ENCODE measurements around the gene TBC1D5.

The TBC1D5 gene

DNA sequence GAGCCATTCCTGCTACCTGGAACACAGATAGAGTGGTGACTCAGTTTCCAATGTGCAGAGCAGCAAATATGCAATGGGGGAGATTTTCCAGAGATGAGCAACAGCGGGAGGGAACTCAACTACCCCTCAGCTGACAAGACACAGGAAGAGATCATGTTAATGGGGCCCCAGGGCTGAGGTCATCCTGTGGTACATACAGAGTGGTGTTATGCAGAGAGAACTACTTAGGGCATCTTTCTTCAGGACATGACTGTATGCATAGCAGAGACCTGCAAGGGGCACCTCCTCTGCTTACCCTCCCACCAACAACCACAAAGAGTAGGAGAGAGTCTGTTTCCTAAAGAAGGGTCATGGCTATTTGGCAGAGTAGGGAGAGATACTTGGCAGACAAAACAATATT is 6.8 kb upstream of the TBC1D5 start:
- DNase-seq (ENCODE audit: low read depth, low spot score) = no peak
- no peak overlapping the region for H3K4me3 ChIP-seq (ENCODE audit: low read length)
- no peaks in the 10 kb centered on the region for H3K36me3 ChIP-seq (ENCODE audit: control insufficient read depth, insufficient read depth, low read length)
- H3K9me3 ChIP-seq (ENCODE audit: control insufficient read depth, insufficient read depth, low read length) = no peaks in the 10 kb centered on the region
- H3K4me1 ChIP-seq (ENCODE audit: control insufficient read depth, insufficient read depth, low read length) = no peaks in the 10 kb centered on the region
- H3K27me3 ChIP-seq (ENCODE audit: control insufficient read depth, insufficient read depth, low read length) = no peaks in the 10 kb centered on the region
- no CpG with 5 or more reads among the region's 1 CpG for WGBS (ENCODE audit: insufficient coverage, insufficient read length)
- H3K27ac ChIP-seq (ENCODE audit: low read length) = no peak overlapping the region

DNA sequence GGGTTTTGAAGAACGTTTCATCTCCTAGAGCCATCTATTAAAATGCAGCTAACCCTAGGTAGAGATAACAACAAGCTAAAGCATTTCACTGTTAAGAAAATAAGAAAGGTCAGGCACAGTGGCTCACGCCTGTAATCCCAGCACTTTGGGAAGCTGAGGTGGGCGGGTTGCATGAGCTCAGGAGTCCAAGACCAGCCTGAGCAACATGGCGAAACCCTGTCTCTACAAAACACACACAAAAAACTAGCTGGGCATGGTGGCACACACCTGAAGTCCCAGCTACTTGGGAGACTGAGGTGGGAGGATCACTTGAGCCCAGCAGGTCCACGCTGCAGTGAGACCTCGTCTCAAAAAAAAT is 5.4 kb upstream of the TBC1D5 start:
- no peaks in the 10 kb centered on the region for H3K27me3 ChIP-seq (ENCODE audit: control insufficient read depth, insufficient read depth, low read length)
- no peak overlapping the region for H3K27ac ChIP-seq (ENCODE audit: low read length)
- no peaks in the 10 kb centered on the region for H3K36me3 ChIP-seq (ENCODE audit: control insufficient read depth, insufficient read depth, low read length)
- 100% methylated on average over 1 of the region's 6 CpGs for WGBS (ENCODE audit: insufficient coverage, insufficient read length)
- no peak for DNase-seq (ENCODE audit: low read depth, low spot score)
- no peak overlapping the region for H3K4me3 ChIP-seq (ENCODE audit: low read length)
- H3K9me3 ChIP-seq (ENCODE audit: control insufficient read depth, insufficient read depth, low read length) = no peaks in the 10 kb centered on the region
- H3K4me1 ChIP-seq (ENCODE audit: control insufficient read depth, insufficient read depth, low read length) = no peaks in the 10 kb centered on the region

DNA sequence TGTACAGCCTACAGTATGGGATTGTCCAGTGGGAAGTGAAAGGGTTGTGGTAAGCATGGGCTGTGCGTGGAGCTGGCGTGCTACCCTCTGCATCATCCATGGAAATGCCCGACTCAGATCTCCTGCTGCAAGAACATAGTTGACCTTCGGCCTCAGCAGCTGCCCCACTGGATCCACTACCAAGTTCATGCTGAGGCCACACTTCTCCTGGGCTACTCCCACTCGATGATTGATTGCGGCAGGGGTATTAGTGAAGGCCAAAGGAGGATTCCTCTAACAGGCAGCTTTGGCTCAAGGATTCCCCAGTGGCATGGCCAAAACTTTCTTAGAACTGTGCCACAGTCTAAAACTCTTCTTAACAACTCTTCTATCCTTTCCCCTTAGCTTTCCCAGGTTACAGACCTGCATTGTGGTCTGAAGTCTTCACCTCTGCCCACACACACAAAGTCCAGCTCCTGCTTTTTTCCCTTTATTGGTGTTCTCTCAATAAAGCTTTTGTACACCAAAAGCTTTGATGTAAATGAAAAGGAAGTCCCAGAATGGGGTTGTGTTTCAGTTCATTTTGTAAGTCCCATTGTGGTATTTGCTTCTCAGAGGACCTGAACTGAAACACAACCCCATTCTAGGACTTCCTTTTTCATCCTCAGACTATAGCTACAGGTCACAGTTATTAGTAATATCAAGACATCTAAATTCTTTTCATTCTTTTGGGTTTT is 4.9 kb upstream of the TBC1D5 start:
- no CpG with 5 or more reads among the region's 6 CpGs for WGBS (ENCODE audit: insufficient coverage, insufficient read length)
- Histone ChIP-seq H3K4me1 (ENCODE audit: control insufficient read depth, insufficient read depth, low read length) (no peaks in the 10 kb centered on the region), H3K4me3 (ENCODE audit: low read length) (no peak overlapping the region), H3K27ac (ENCODE audit: low read length) (no peak overlapping the region), H3K9me3 (ENCODE audit: control insufficient read depth, insufficient read depth, low read length) (no peaks in the 10 kb centered on the region), H3K27me3 (ENCODE audit: control insufficient read depth, insufficient read depth, low read length) (no peaks in the 10 kb centered on the region), H3K36me3 (ENCODE audit: control insufficient read depth, insufficient read depth, low read length) (no peaks in the 10 kb centered on the region)
- no peak for DNase-seq (ENCODE audit: low read depth, low spot score)

GRCh38 chr3:17745894-17746293 is 3.5 kb upstream of the TBC1D5 start:
- no peak overlapping the region for H3K27ac ChIP-seq (ENCODE audit: low read length)
- H3K36me3 ChIP-seq (ENCODE audit: control insufficient read depth, insufficient read depth, low read length) = no peaks in the 10 kb centered on the region
- no peaks in the 10 kb centered on the region for H3K9me3 ChIP-seq (ENCODE audit: control insufficient read depth, insufficient read depth, low read length)
- no peak overlapping the region for H3K4me3 ChIP-seq (ENCODE audit: low read length)
- no peaks in the 10 kb centered on the region for H3K4me1 ChIP-seq (ENCODE audit: control insufficient read depth, insufficient read depth, low read length)
- no peak for DNase-seq (ENCODE audit: low read depth, low spot score)
- WGBS (ENCODE audit: insufficient coverage, insufficient read length) = no CpG with 5 or more reads among the region's 2 CpGs
- H3K27me3 ChIP-seq (ENCODE audit: control insufficient read depth, insufficient read depth, low read length) = no peaks in the 10 kb centered on the region

- Histone ChIP-seq H3K36me3 (ENCODE audit: control insufficient read depth, insufficient read depth, low read length) (no peaks in the 10 kb centered on the region), H3K9me3 (ENCODE audit: control insufficient read depth, insufficient read depth, low read length) (no peaks in the 10 kb centered on the region), H3K27ac (ENCODE audit: low read length) (no peak overlapping the region), H3K27me3 (ENCODE audit: control insufficient read depth, insufficient read depth, low read length) (no peaks in the 10 kb centered on the region), H3K4me1 (ENCODE audit: control insufficient read depth, insufficient read depth, low read length) (no peaks in the 10 kb centered on the region), H3K4me3 (ENCODE audit: low read length) (no peak overlapping the region)
- no CpG with 5 or more reads among the region's 2 CpGs for WGBS (ENCODE audit: insufficient coverage, insufficient read length)
- no peak for DNase-seq (ENCODE audit: low read depth, low spot score)
These were observed 2.9 kb upstream of the TBC1D5 start for GRCh38 chr3:17745301-17745700.

DNA sequence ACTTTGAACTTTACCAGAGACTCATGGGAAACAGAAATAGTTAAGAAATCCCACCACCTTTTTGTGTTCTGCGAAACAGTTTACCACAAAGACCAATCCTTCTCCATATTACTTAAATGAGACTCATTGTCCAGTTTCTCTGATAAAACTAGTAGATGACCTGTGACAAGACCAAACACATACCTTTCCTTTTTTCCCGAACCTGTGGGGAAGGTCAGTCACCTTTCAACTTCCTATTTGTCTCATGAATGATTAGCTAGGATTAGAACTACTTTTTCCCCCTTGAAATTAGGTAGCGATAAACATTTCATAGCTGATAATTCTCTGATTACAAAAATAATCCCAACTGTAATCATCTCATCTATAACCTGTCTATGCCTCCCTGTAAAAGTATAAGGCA is 2.3 kb upstream of the TBC1D5 start:
- no peaks in the 10 kb centered on the region for H3K4me1 ChIP-seq (ENCODE audit: control insufficient read depth, insufficient read depth, low read length)
- no peaks in the 10 kb centered on the region for H3K9me3 ChIP-seq (ENCODE audit: control insufficient read depth, insufficient read depth, low read length)
- WGBS (ENCODE audit: insufficient coverage, insufficient read length) = no CpG with 5 or more reads among the region's 3 CpGs
- H3K27me3 ChIP-seq (ENCODE audit: control insufficient read depth, insufficient read depth, low read length) = no peaks in the 10 kb centered on the region
- DNase-seq (ENCODE audit: low read depth, low spot score) = no peak
- no peak overlapping the region for H3K4me3 ChIP-seq (ENCODE audit: low read length)
- no peaks in the 10 kb centered on the region for H3K36me3 ChIP-seq (ENCODE audit: control insufficient read depth, insufficient read depth, low read length)
- H3K27ac ChIP-seq (ENCODE audit: low read length) = no peak overlapping the region

- Histone ChIP-seq H3K9me3 (ENCODE audit: control insufficient read depth, insufficient read depth, low read length) (no peaks in the 10 kb centered on the region), H3K36me3 (ENCODE audit: control insufficient read depth, insufficient read depth, low read length) (no peaks in the 10 kb centered on the region), H3K27ac (ENCODE audit: low read length) (no peak overlapping the region), H3K4me3 (ENCODE audit: low read length) (no peak overlapping the region), H3K27me3 (ENCODE audit: control insufficient read depth, insufficient read depth, low read length) (no peaks in the 10 kb centered on the region), H3K4me1 (ENCODE audit: control insufficient read depth, insufficient read depth, low read length) (no peaks in the 10 kb centered on the region)
- no CpG with 5 or more reads among the region's 1 CpG for WGBS (ENCODE audit: insufficient coverage, insufficient read length)
- no peak for DNase-seq (ENCODE audit: low read depth, low spot score)
These were observed 1.2 kb upstream of the TBC1D5 start for GRCh38 chr3:17743658-17743995.

GRCh38 chr3:17742880-17743657 is 638 bp upstream of the TBC1D5 start:
- no peaks in the 10 kb centered on the region for H3K4me1 ChIP-seq (ENCODE audit: control insufficient read depth, insufficient read depth, low read length)
- H3K27me3 ChIP-seq (ENCODE audit: control insufficient read depth, insufficient read depth, low read length) = no peaks in the 10 kb centered on the region
- H3K9me3 ChIP-seq (ENCODE audit: control insufficient read depth, insufficient read depth, low read length) = no peaks in the 10 kb centered on the region
- no peaks in the 10 kb centered on the region for H3K36me3 ChIP-seq (ENCODE audit: control insufficient read depth, insufficient read depth, low read length)
- H3K4me3 ChIP-seq (ENCODE audit: low read length) = peak overlapping the region; percentile 67; the same call in 1 of the 2 replicates
- H3K27ac ChIP-seq (ENCODE audit: low read length) = no peak overlapping the region
- no CpG with 5 or more reads among the region's 12 CpGs for WGBS (ENCODE audit: insufficient coverage, insufficient read length)
- no peak for DNase-seq (ENCODE audit: low read depth, low spot score)

DNA sequence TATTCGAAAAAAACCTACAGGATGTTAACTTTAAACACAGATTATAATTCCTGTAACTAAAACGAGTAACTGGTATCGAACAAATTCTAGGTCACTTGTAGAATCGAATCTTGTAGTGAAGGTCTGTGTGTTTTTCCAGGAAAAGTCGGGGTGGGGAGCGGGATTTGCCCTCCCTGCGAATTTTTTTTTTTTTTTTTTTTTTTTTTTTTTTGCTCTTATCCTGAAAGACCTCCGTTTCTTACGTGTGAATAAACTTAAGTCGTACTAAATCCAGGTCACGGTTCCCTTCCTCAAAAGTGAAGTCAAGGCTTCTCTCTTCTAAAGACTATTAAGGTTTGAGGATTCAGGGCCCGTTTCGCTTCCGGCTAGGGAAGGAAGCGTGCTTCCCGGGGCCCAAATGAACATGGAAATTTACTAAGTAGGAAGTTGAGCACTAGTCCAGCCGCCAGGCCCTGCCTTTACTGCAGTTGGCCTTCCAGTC is 770 bp downstream of the TBC1D5 start:
- WGBS (ENCODE audit: insufficient coverage, insufficient read length) = no CpG with 5 or more reads among the region's 17 CpGs
- no peaks in the 10 kb centered on the region for H3K36me3 ChIP-seq (ENCODE audit: control insufficient read depth, insufficient read depth, low read length)
- no peaks in the 10 kb centered on the region for H3K4me1 ChIP-seq (ENCODE audit: control insufficient read depth, insufficient read depth, low read length)
- H3K27ac ChIP-seq (ENCODE audit: low read length) = no peak overlapping the region
- DNase-seq (ENCODE audit: low read depth, low spot score) = no peak
- H3K4me3 ChIP-seq (ENCODE audit: low read length) = peak overlapping the region; percentile 67; the same call in 1 of the 2 replicates
- H3K27me3 ChIP-seq (ENCODE audit: control insufficient read depth, insufficient read depth, low read length) = no peaks in the 10 kb centered on the region
- H3K9me3 ChIP-seq (ENCODE audit: control insufficient read depth, insufficient read depth, low read length) = no peaks in the 10 kb centered on the region

DNA sequence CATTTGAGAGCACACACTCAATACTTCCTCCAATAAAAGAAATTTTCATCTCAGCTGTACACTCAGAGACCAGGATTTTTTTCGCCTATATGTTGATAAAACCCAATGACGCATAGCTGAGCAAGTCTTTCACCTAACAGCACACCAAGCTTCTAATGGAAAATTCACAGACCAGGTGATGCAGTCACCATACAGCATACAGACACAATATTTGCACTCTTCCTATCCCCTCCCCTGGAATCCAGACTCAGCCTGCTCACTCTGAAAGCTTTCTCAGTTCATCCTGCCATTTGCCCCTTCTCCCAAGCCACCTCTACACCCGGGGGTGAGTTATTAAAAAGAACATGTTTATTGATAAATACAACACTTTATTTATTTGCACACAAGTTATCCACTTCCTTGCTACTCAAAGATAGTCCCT is 1.7 kb downstream of the TBC1D5 start:
- Histone ChIP-seq H3K9me3 (ENCODE audit: control insufficient read depth, insufficient read depth, low read length) (no peaks in the 10 kb centered on the region), H3K4me3 (ENCODE audit: low read length) (no peak overlapping the region), H3K27ac (ENCODE audit: low read length) (no peak overlapping the region), H3K36me3 (ENCODE audit: control insufficient read depth, insufficient read depth, low read length) (no peaks in the 10 kb centered on the region), H3K27me3 (ENCODE audit: control insufficient read depth, insufficient read depth, low read length) (no peaks in the 10 kb centered on the region), H3K4me1 (ENCODE audit: control insufficient read depth, insufficient read depth, low read length) (no peaks in the 10 kb centered on the region)
- no peak for DNase-seq (ENCODE audit: low read depth, low spot score)
- no CpG with 5 or more reads among the region's 3 CpGs for WGBS (ENCODE audit: insufficient coverage, insufficient read length)

DNA sequence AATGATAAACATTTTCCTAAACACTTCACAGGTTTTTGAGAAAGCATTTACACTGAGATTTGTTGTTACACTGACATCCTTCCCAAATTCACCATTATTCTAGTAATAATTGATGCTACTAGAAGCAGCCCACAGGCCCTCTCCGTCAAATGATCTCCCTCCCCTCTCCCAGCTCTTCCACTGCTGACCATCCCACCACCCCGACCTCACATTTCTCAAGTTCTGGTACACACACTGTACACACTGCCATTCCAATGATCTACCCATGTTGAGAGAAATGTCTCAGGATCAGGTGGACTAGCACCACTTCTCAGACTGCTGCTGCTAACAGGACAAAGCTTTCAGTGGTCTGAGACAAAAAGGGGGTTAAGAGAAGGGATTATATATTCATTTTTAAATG is 3.5 kb downstream of the TBC1D5 start:
- WGBS (ENCODE audit: insufficient coverage, insufficient read length) = no CpG with 5 or more reads among the region's 2 CpGs
- H3K9me3 ChIP-seq (ENCODE audit: control insufficient read depth, insufficient read depth, low read length) = no peaks in the 10 kb centered on the region
- no peaks in the 10 kb centered on the region for H3K27me3 ChIP-seq (ENCODE audit: control insufficient read depth, insufficient read depth, low read length)
- DNase-seq (ENCODE audit: low read depth, low spot score) = no peak
- H3K36me3 ChIP-seq (ENCODE audit: control insufficient read depth, insufficient read depth, low read length) = no peaks in the 10 kb centered on the region
- no peak overlapping the region for H3K4me3 ChIP-seq (ENCODE audit: low read length)
- H3K4me1 ChIP-seq (ENCODE audit: control insufficient read depth, insufficient read depth, low read length) = no peaks in the 10 kb centered on the region
- H3K27ac ChIP-seq (ENCODE audit: low read length) = no peak overlapping the region

Data from iPS DF 6.9 (cell line).